ENCODE data around the gene HS6ST3. TPM values are rescaled to one million over a fixed set of nuclear protein-coding genes. Genes with fewer than 3 reads are reported as not detected.

Gene HS6ST3
- total and polyA plus RNA-seq, 2 of the 13 experiments (the other 11 are each of a cell fraction or from before 2014, with no cell fraction given) = not detected

GRCh38 chr13:96052656-96053002 lies 37.3 kb upstream of the HS6ST3 start (continued):
- TF ChIP-seq ZHX2 (IDR thresholded peaks at IDR 0.05; ENCODE audit: low read depth) = peak; percentile 57; the same call in 1 of the 2 replicates
- no peak for TF ChIP-seq ZHX2 (CRISPR knock-in tag; IDR thresholded peaks at IDR 0.05; ENCODE audit: borderline replicate concordance)
- no peak for TF ChIP-seq BORCS8-MEF2B (CRISPR knock-in tag; IDR thresholded peaks at IDR 0.05)
- TF ChIP-seq ZSCAN29 (CRISPR knock-in tag; conservative IDR thresholded peaks at IDR 0.05) = no peak
- no peak for TF ChIP-seq ZNF18 (CRISPR knock-in tag; IDR thresholded peaks at IDR 0.05; ENCODE audit: insufficient replicate concordance)
- TF ChIP-seq NAIF1 (CRISPR knock-in tag; IDR thresholded peaks at IDR 0.05; ENCODE audit: borderline replicate concordance) = no peak
- no peak for TF ChIP-seq BHLHE40 (IDR thresholded peaks at IDR 0.05; ENCODE audit: low read length)
- TF ChIP-seq ZSCAN9 (CRISPR knock-in tag; IDR thresholded peaks at IDR 0.05; ENCODE audit: borderline replicate concordance) = no peak
- no peak for TF ChIP-seq ZNF678 (CRISPR knock-in tag; IDR thresholded peaks at IDR 0.05)
- TF ChIP-seq ZNF33B (CRISPR knock-in tag; IDR thresholded peaks at IDR 0.05) = no peak
- TF ChIP-seq ZNF543 (CRISPR knock-in tag; IDR thresholded peaks at IDR 0.05) = no peak
- peak; percentile 34; the same call in 1 of the 2 replicates for TF ChIP-seq CEBPB (IDR thresholded peaks at IDR 0.05; ENCODE audit: borderline replicate concordance, low read depth, low read length)
- peak; percentile 96 for TF ChIP-seq ATF7 (IDR thresholded peaks at IDR 0.05)
- TF ChIP-seq ATF7 (CRISPR knock-in tag; IDR thresholded peaks at IDR 0.05) = 0 out of 2 replicates have a peak, but pooled peaks have one; percentile 18
- no peak for TF ChIP-seq ZNF446 (CRISPR knock-in tag; IDR thresholded peaks at IDR 0.05)
- TF ChIP-seq, protein P1, sequence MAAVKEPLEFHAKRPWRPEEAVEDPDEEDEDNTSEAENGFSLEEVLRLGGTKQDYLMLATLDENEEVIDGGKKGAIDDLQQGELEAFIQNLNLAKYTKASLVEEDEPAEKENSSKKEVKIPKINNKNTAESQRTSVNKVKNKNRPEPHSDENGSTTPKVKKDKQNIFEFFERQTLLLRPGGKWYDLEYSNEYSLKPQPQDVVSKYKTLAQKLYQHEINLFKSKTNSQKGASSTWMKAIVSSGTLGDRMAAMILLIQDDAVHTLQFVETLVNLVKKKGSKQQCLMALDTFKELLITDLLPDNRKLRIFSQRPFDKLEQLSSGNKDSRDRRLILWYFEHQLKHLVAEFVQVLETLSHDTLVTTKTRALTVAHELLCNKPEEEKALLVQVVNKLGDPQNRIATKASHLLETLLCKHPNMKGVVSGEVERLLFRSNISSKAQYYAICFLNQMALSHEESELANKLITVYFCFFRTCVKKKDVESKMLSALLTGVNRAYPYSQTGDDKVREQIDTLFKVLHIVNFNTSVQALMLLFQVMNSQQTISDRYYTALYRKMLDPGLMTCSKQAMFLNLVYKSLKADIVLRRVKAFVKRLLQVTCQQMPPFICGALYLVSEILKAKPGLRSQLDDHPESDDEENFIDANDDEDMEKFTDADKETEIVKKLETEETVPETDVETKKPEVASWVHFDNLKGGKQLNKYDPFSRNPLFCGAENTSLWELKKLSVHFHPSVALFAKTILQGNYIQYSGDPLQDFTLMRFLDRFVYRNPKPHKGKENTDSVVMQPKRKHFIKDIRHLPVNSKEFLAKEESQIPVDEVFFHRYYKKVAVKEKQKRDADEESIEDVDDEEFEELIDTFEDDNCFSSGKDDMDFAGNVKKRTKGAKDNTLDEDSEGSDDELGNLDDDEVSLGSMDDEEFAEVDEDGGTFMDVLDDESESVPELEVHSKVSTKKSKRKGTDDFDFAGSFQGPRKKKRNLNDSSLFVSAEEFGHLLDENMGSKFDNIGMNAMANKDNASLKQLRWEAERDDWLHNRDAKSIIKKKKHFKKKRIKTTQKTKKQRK (IDR thresholded peaks at IDR 0.05; ENCODE audit: low read length) = no peak
- no peak for TF ChIP-seq ZNF282 (IDR thresholded peaks at IDR 0.05; ENCODE audit: partially characterized antibody)
- TF ChIP-seq, protein P2, sequence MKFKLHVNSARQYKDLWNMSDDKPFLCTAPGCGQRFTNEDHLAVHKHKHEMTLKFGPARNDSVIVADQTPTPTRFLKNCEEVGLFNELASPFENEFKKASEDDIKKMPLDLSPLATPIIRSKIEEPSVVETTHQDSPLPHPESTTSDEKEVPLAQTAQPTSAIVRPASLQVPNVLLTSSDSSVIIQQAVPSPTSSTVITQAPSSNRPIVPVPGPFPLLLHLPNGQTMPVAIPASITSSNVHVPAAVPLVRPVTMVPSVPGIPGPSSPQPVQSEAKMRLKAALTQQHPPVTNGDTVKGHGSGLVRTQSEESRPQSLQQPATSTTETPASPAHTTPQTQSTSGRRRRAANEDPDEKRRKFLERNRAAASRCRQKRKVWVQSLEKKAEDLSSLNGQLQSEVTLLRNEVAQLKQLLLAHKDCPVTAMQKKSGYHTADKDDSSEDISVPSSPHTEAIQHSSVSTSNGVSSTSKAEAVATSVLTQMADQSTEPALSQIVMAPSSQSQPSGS (CRISPR knock-in tag; IDR thresholded peaks at IDR 0.05) = 0 out of 2 replicates have a peak, but pooled peaks have one; percentile 19
- no peak for TF ChIP-seq NR1H2 (CRISPR knock-in tag; IDR thresholded peaks at IDR 0.05; ENCODE audit: borderline replicate concordance, low read depth)
- no peak for TF ChIP-seq ETV5 (CRISPR knock-in tag; IDR thresholded peaks at IDR 0.05; ENCODE audit: borderline replicate concordance)
